GM19397 (cell line): ENCODE measurements around the gene CSF1.
"Not testable (repeated sequence)": the region's sequence is repeated elsewhere in the genome, so short reads cannot be mapped to it uniquely, and the experiment has no call there.

Experiments
- ATAC-seq: cut with Tn5 transposase; IDR thresholded peaks from one replicate; pipeline ENCODE4 v1.9.1; 2021; ENCODE audit warnings: mild to moderate bottlenecking, moderate library complexity; ENCODE audit not compliant: unreplicated experiment

CSF1 gene

DNA sequence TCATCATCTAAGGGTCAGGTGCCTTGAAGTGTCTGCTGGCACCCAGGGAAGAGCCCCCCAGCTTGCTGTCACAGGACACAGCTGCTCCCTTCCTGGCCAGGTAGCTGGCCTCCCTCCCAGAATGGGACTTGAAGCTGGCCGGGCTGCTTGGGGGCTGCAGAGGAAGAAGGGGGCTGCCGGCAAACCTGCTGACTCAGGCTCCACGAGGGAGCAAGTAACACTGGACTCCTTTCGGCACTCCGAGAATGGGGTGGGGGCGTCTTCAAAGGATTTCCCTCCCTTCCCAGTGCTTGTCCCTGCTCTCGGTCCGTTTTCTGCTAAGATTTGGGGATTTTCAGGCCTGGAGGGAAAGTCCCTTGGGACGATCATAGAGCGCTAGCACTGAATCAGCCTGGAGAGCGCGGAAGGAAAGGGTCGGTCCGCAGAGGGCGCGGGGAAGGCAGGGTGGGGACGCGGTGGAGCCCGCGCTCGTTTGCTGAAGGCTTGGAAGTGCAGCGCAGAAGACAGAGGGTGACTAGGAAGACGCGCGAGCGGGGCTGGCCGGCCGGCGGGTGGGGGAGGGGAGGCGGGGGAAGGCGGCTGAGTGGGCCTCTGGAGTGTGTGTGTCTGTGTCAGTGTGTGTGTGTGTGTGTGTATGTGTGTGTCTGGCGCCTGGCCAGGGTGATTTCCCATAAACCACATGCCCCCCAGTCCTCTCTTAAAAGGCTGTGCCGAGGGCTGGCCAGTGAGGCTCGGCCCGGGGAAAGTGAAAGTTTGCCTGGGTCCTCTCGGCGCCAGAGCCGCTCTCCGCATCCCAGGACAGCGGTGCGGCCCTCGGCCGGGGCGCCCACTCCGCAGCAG is at the start of gene CSF1:
TSS of gene CSF1 (plus strand) at position 727 of the 840 bp plus-strand sequence. CDS start 175 bp downstream, outside the sequence.
- no peak for ATAC-seq

DNA sequence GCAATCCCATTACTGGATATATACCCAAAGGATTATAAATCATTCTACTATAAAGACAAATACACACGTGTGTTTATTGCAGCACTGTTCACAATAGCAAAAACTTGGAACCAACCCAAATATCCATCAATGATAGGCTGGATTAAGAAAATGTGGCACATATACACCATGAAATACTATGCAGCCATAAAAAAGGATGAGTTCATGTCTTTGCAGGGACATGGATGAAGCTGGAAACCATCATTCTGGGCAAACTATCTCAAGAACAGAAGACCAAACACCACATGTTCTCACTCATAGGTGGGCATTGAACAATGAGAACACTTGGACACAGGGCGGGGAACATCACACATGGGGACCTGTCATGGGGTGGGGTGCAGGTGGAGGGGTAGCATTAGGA is 49.0 kb upstream of the CSF1 start:
- not testable (repeated sequence) for ATAC-seq

- no peak for ATAC-seq
Observed at GRCh38 chr1:109863667-109864046, 47.0 kb upstream of the CSF1 start.

GRCh38 chr1:109864047-109864822 is 46.4 kb upstream of the CSF1 start:
- ATAC-seq: no peak

DNA sequence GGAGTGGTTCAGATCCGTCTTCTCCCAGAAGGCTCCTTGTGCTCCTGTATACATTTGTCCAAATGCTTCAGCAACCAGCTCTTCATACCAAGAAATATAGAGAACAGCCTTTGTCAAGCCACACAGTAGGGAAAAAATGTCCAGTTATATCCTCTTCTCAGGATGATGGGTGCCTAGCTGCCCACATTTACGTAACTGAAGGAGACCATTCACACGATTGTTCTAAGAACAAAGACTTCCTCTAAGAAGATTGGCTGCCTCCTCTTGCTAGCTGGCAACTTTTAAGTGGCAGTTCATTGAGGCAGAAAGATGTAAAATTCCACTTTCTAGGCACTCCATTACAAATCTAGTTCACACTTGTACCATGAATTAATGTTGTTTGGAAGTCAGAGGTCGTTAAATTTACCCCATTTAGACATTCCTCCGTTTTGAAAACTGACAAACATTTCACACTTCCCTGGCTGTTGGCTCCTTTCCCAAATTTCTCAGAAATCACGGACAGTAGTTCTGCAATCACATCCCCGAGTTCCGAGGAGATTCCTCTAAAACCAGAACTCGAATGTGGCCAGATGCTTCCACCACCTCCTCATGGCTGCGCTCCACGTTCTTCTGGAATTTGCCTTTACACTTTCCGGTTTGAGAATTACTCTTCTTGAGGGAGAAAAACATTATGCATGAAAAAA is 45.6 kb upstream of the CSF1 start:
- no peak for ATAC-seq

- ATAC-seq: no peak
Observed at GRCh38 chr1:109866071-109866470, 44.6 kb upstream of the CSF1 start.

- no peak for ATAC-seq
Observed at GRCh38 chr1:109873278-109874175, 37.1 kb upstream of the CSF1 start.

DNA sequence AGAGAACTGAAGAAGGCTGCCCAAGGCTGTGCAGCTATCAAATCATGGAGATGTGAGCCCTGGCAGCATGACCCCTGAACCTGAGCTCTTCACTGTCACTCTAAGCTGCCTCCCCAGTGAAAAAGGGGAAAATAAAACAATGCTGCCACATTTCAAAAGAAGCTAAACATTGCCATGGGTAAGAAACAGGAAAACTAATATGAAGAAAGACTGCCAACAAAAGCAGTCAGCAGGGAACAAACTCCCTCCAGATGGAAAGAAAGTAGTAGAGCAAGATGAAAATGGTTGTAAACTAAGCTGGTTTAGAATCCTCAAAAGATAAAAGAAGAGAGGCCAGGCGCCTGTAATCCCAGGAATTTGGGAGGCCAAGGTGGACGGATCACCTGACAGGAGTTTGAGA is 36.2 kb upstream of the CSF1 start:
- ATAC-seq: no peak

- no peak for ATAC-seq
Observed at GRCh38 chr1:109875874-109876273, 34.8 kb upstream of the CSF1 start.

DNA sequence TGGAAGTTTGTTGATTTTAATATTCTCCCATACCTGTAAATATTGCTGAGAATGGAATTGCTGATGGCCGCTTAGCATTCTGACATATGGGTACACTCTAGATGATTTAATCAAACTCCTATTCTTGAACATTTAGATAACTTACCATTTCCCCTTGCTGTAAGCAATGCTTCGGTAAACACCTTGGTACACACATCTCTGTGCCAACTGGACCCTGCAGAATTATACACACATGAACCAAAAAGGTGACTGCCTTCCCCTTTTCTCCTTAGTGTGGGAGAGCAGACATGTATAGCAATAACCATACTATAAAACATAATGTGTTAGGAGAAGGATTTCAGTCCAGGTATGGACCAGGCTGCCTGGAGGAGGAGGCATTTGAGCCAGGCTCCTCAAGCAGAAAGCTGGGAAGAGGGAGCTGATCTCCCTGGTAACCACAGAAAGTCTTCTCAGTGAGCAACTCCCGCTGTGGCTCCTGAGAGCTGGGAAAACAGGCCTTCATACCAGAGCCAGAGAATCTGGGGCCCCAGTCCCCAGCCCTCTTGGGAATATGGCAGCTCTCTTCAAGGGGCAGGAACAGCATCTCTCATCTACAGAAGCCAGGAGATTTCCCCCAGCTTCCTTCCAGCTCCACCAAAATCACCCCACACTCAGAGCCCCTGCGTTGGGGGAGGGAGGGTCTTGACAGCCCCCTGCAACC is 33.9 kb upstream of the CSF1 start:
- no peak for ATAC-seq

- no peak for ATAC-seq
Observed at GRCh38 chr1:109877317-109877771, 33.3 kb upstream of the CSF1 start.

GRCh38 chr1:109877776-109878175 is 32.9 kb upstream of the CSF1 start:
- ATAC-seq: no peak

DNA sequence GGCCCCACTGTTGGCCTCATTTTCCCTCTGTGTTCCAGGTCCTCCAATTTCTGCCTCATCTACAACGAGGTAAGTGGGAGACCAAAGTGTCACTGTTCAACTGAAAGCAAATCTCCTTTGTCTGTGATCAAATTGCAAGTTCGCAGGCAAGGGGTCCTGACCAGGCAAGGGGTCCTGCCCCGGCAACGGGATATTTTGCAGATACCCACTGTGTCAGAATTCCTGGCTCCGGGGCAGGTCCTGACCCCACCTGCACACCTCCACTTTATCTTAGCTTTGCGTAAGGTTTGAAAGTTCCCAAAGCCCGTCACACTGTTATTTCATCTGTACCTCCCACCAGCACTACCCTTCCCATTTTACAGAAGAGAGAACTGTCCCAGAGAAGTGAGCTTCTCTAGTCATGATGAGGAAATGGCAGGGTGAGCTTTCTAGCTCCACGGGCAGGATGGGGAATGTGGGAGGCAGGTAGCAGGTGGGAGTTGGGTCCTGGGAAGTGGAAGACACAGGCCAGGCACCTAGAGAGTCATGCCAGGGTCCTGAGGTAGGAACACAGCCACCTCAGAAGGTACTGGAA is 32.0 kb upstream of the CSF1 start:
- no peak for ATAC-seq

- ATAC-seq: not testable (repeated sequence)
Observed at GRCh38 chr1:109879371-109879770, 31.3 kb upstream of the CSF1 start.

DNA sequence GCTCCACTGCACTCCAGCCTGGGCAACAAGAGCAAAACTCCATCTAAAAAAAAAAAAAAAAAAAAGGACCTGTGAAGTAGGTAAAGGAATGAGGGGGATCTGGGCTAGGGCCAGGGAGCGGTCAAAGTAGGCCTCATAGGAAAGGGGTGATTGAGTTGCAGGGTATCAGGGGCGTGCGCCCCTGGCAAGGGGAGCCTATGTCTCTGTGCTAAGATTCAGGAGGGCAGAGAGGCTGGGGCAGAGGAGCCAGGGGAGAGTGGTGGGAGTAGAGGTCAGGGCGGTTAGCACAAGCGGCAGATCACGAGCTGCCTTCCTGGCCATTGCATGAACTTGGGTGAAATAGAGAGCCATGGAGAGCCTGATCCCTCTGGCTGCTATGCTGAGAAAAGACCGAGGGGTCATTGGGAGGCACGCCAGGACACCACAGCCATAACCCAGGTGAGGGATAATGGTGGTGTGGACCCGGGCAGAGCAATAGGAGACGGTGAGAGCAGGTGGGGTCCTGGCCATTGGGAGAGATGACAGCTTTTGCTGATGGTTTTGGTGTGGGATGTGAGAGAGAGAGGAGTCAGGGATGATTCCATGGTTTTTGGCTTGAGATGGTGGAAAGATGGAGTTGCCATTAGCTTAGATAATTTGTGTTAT is 30.6 kb upstream of the CSF1 start:
- no peak for ATAC-seq

DNA sequence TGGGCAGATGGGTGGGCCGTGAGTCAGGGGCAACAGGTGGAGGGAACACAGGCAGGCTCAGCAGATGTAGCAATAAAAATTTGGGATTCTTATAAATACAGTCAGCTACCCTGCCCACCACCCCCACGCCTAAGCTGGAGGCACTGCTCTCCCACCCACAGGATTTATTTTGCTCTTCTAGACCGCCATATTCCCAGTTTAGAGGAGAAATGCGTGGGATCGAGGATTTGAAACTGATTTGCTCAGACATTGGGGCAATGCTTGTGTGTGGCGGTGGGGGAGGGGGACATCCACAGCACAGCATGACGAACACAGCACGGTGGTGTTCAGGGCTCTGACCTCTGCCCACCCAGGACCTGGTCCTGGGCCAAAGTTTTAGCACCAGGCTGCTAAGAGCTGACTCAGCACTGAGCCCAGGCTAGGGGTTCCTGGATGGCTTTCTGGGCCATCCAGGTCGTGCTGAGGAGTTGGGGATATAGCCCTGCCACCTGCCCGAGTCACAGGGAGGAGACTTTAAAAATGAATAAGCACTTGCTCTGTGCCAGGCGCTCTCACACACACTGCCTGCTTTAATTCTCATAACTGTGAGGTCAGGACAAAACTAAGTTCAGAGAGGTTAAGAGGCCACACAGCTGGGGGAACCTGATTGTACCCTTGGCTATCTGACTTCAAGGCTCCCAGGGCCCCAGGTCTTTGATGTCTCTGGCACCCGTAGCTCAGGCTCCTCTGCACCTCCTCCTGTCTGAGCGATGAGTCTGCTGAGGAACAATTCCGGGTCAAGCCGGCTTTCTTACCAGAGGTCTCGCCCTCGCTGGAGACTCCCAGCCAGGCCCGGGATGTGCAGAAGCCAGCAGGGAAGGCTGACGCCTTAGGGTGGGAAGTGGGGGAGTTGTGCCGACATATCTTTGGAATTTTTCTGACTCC is 29.4 kb upstream of the CSF1 start:
- ATAC-seq: no peak

GRCh38 chr1:109881906-109882287 is 28.8 kb upstream of the CSF1 start:
- no peak for ATAC-seq
